Ishikawa (cell line): ENCODE measurements around the gene ALPL.

ENCODE experiments used
- CEBPB ChIP-seq: IDR thresholded peaks from 2 replicates; pipeline ENCODE4 v1.6.1; 2012
- CREB1 ChIP-seq: IDR thresholded peaks from 2 replicates; pipeline ENCODE4 v1.6.1; 2012; ENCODE audit warnings: low read depth
- EGR1 ChIP-seq: IDR thresholded peaks from 2 replicates; pipeline ENCODE4 v1.6.1; 2012
- EP300 ChIP-seq: IDR thresholded peaks from 2 replicates; pipeline ENCODE4 v1.6.1; 2012; ENCODE audit warnings: borderline replicate concordance
- FOXM1 ChIP-seq: IDR thresholded peaks from 2 replicates; pipeline ENCODE4 v1.6.1; 2012; ENCODE audit warnings: low read depth, borderline replicate concordance
- MAX ChIP-seq: IDR thresholded peaks from 2 replicates; pipeline ENCODE4 v1.6.1; 2012
- NFIC ChIP-seq: IDR thresholded peaks from 2 replicates; pipeline ENCODE4 v1.6.1; 2012
- RAD21 ChIP-seq: IDR thresholded peaks from 2 replicates; pipeline ENCODE4 v1.6.1; 2012; ENCODE audit warnings: low read depth
- REST ChIP-seq: IDR thresholded peaks from 2 replicates; pipeline ENCODE4 v1.6.1; 2012; ENCODE audit warnings: low read depth, mild to moderate bottlenecking
- TAF1 ChIP-seq: IDR thresholded peaks from 2 replicates; pipeline ENCODE4 v1.6.1; 2012; ENCODE audit warnings: low read depth, mild to moderate bottlenecking
- TCF12 ChIP-seq: IDR thresholded peaks from 2 replicates; pipeline ENCODE4 v1.6.1; 2012; ENCODE audit warnings: low read depth
- TEAD4 ChIP-seq: IDR thresholded peaks from 2 replicates; pipeline ENCODE4 v1.6.1; 2012
- USF1 ChIP-seq: IDR thresholded peaks from 2 replicates; pipeline ENCODE4 v1.6.1; 2012
- YY1 ChIP-seq: IDR thresholded peaks from 2 replicates; pipeline ENCODE4 v1.6.1; 2012; ENCODE audit warnings: low read depth
- ZBTB7A ChIP-seq: IDR thresholded peaks from 2 replicates; pipeline ENCODE4 v1.6.1; 2012; ENCODE audit warnings: low read depth

The ALPL gene

GRCh38 chr1:21570528-21570875 lies 61.3 kb downstream of the ALPL start:
- TF ChIP-seq TEAD4 (no peak), EGR1 (no peak), MAX (no peak), CEBPB (no peak), TCF12 (no peak), RAD21 (no peak), REST (no peak), EP300 (no peak), YY1 (no peak), USF1 (no peak), ZBTB7A (no peak), TAF1 (no peak)

GRCh38 chr1:21570885-21571284 lies 61.7 kb downstream of the ALPL start:
- no peak for TF ChIP-seq ZBTB7A
- no peak for TF ChIP-seq TCF12
- TF ChIP-seq FOXM1 = no peak
- TF ChIP-seq CEBPB = no peak
- TF ChIP-seq YY1 = no peak

GRCh38 chr1:21572221-21572620 lies 63.0 kb downstream of the ALPL start:
- TF ChIP-seq TEAD4 = no peak
- TF ChIP-seq EP300 = no peak
- TF ChIP-seq CEBPB = no peak
- TF ChIP-seq TAF1 = no peak
- no peak for TF ChIP-seq EGR1
- TF ChIP-seq ZBTB7A = no peak
- TF ChIP-seq USF1 = no peak
- TF ChIP-seq MAX = no peak
- TF ChIP-seq YY1 = no peak
- TF ChIP-seq TCF12 = no peak
- TF ChIP-seq RAD21 = no peak
- no peak for TF ChIP-seq CREB1
- TF ChIP-seq FOXM1 = no peak
- no peak for TF ChIP-seq REST
- TF ChIP-seq NFIC = no peak

GRCh38 chr1:21572735-21573277 lies 63.6 kb downstream of the ALPL start:
- TF ChIP-seq RAD21 (no peak), CREB1 (no peak), TAF1 (no peak), EP300 (no peak), YY1 (no peak), USF1 (no peak), TEAD4 (no peak), TCF12 (no peak), FOXM1 (no peak), MAX (no peak), REST (no peak), NFIC (no peak)

GRCh38 chr1:21573475-21573874 lies 64.3 kb downstream of the ALPL start:
- no peak for TF ChIP-seq MAX
- no peak for TF ChIP-seq TCF12
- no peak for TF ChIP-seq EGR1
- TF ChIP-seq CEBPB = no peak
- TF ChIP-seq EP300 = no peak
- no peak for TF ChIP-seq FOXM1
- TF ChIP-seq REST = no peak
- no peak for TF ChIP-seq USF1
- TF ChIP-seq RAD21 = no peak
